ENCODE results near the gene PSME1.
A peak's percentile ranks its signal among the peaks of the same experiment; 100 is the strongest.

PSME1 gene

DNA sequence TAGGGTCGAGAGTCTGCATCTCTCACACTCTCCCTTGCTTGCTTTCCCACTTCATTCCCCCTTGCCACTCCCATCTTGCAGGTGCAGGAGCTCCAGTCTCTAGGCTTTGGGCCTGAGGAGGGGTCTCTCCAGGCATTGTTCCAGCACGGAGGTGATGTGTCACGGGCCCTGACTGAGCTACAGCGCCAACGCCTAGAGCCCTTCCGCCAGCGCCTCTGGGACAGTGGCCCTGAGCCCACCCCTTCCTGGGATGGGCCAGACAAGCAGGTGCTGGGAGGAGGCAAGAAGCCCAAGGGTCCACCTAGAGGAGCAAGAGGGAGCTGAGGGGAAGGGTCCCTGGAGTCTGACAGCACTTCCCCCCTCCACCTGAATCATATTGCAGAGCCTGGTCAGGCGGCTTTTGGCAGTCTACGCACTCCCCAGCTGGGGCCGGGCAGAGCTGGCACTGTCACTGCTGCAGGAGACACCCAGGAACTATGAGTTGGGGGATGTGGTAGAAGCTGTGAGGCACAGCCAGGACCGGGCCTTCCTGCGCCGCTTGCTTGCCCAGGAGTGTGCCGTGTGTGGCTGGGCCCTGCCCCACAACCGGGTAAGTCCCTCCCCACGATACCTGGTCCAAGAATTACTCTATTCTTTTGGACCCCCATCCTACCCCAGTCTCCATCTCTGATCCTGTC lies 15.5 kb downstream of the PSME1 start:
- no peak for TF ChIP-seq POLR2A (IDR thresholded peaks at IDR 0.05; ENCODE audit: low read depth, low read length)
- FAIRE-seq (no peak), DNase-seq (ENCODE audit: insufficient read length, low spot score) (no peak)

- no peak for TF ChIP-seq POLR2A (IDR thresholded peaks at IDR 0.05; ENCODE audit: low read depth, low read length)
- DNase-seq (ENCODE audit: insufficient read length, low spot score) (no peak), FAIRE-seq (no peak)
These were observed 19.1 kb downstream of the PSME1 start for GRCh38 chr14:24155100-24155499.

- no peak for FAIRE-seq
- no peak for DNase-seq (ENCODE audit: insufficient read length, low spot score)
- TF ChIP-seq POLR2A (IDR thresholded peaks at IDR 0.05; ENCODE audit: low read depth, low read length) = no peak
These were observed 20.8 kb downstream of the PSME1 start for GRCh38 chr14:24156840-24157239.

DNA sequence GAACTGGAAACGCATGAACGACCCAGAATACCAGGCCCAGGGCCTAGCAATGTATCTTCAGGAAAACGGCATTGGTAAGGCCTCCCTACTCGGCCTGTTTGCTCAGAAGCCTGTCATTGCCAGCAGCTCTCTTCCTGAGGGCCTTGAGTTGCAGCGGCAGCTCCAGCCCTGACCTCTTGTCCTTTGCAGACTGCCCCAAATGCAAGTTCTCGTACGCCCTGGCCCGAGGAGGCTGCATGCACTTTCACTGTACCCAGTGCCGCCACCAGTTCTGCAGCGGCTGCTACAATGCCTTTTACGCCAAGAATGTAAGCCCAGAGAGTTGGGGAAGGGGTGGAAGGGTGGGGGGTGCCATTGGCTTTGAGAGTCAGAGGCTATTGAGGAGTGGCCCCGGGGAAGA lies 21.3 kb downstream of the PSME1 start:
- TF ChIP-seq POLR2A (IDR thresholded peaks at IDR 0.05; ENCODE audit: low read depth, low read length) = no peak
- DNase-seq (ENCODE audit: insufficient read length, low spot score) (no peak), FAIRE-seq (no peak)

- no peak for DNase-seq (ENCODE audit: insufficient read length, low spot score)
- no peak for TF ChIP-seq POLR2A (IDR thresholded peaks at IDR 0.05; ENCODE audit: low read depth, low read length)
- FAIRE-seq = no peak
These were observed 23.9 kb downstream of the PSME1 start for GRCh38 chr14:24159777-24160498.

DNA sequence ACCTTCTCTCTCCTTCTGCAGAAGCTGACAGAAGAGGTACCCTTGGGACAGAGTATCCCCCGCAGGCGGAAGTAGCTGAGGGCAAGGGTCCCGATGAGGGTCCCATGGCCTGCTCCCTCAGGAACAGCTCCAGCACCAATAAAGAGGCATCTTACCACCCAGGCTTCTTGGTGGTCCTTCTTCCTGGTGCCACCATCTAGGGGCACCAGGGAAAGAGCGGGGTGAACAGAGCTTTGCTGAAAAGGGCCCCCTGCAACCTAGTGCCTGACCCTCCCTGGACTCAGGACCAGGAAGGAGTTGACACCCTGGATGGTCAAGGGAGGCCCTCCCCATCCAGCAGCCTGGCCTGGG lies 24.5 kb downstream of the PSME1 start:
- TF ChIP-seq POLR2A (IDR thresholded peaks at IDR 0.05; ENCODE audit: low read depth, low read length) = no peak
- FAIRE-seq (no peak), DNase-seq (ENCODE audit: insufficient read length, low spot score) (no peak)

DNA sequence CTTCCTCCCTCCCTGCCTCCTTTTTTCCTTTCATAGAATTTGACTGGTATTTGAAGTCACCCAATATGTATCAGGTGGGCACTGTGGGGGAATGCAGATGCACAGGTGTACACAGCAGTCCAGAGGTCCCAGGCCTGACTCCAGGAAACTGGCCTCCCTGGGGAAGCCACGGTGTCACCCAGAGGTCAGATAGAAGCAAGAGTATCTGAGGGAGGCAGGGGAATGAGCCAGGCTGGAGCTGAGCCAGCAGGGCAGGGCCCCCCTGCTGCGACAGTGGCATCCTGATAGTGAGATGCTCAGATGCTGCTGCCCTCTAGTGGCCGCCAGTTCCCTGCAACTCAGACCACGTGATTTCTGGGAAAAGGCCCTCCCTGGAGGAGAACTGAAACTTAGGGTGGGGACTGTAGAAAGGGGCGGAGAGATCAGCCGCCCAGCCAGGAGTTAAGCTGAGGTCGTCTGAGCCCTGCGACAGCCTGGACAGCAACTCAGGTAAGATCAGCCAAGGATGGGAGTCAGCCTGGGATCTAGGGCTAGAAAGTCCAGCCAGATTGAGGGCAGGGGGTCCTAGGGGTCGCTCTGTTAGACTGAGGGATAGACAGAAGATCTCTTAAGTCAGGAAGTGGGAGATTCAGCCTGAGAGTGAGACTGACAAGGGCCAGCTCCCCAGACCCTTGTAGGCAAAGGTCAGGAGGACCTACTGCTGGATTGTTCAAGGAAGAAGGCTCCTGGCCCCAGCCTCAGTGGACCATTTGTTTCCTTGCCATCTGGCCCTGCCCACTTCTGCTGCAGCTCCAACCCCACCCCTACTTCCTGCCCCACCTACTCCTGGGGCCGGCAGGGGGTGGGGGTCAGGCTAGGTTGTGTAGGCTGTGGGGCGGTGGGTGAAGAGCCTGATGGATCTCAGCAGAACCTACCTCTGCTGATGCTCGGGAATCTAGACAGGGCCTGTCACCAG lies 25.1 kb downstream of the PSME1 start, which contains the start of gene IRF9:
Gene IRF9 (plus strand): TSS at position 416 of the 955 bp plus-strand sequence. CDS start 880 bp downstream, outside the sequence.
- peak; percentile 78 for FAIRE-seq
- DNase-seq (ENCODE audit: insufficient read length, low spot score) = peak; percentile 84
- TF ChIP-seq POLR2A (IDR thresholded peaks at IDR 0.05; ENCODE audit: low read depth, low read length) = peak; percentile 48; the same call in 1 of the 2 replicates

- TF ChIP-seq POLR2A (IDR thresholded peaks at IDR 0.05; ENCODE audit: low read depth, low read length) = no peak
- FAIRE-seq = no peak
These were observed 26.1 kb downstream of the PSME1 start for GRCh38 chr14:24162093-24162492.

GRCh38 chr14:24164518-24164991 lies 28.6 kb downstream of the PSME1 start:
- FAIRE-seq (no peak), DNase-seq (ENCODE audit: insufficient read length, low spot score) (no peak)
- TF ChIP-seq POLR2A (IDR thresholded peaks at IDR 0.05; ENCODE audit: low read depth, low read length) = no peak

More at GRCh38 chr14:24162093-24162492, 26.1 kb downstream of the PSME1 start:
- no peak for DNase-seq (ENCODE audit: insufficient read length, low spot score)

DNA sequence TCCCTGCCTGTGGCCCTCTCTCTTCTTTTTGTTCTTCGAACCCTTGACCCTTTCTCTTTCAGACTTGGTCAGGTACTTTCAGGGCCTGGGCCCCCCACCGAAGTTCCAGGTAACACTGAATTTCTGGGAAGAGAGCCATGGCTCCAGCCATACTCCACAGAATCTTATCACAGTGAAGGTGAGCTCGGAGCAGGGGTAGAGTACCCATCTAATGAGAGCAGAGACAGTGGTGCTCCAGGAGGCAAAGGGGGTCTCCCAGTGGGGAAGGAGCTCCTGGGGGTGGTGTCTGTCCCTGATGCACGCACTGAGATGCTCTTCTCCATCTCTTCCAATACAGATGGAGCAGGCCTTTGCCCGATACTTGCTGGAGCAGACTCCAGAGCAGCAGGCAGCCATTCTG lies 29.8 kb downstream of the PSME1 start:
- no peak for TF ChIP-seq POLR2A (IDR thresholded peaks at IDR 0.05; ENCODE audit: low read depth, low read length)
- DNase-seq (ENCODE audit: insufficient read length, low spot score) (no peak), FAIRE-seq (no peak)

- no peak for FAIRE-seq
- TF ChIP-seq POLR2A (IDR thresholded peaks at IDR 0.05; ENCODE audit: low read depth, low read length) = no peak
- DNase-seq (ENCODE audit: insufficient read length, low spot score) = no peak
These were observed 31.6 kb downstream of the PSME1 start for GRCh38 chr14:24167469-24168114.

- FAIRE-seq = no peak
- DNase-seq (ENCODE audit: insufficient read length, low spot score) = no peak
- TF ChIP-seq POLR2A (IDR thresholded peaks at IDR 0.05; ENCODE audit: low read depth, low read length) = no peak
These were observed 35.6 kb downstream of the PSME1 start, which contains the start of gene REC8 for GRCh38 chr14:24171422-24172260. TSS of gene REC8 (plus strand) at chr14:24172080. CDS start at chr14:24172553, 473 bp downstream.

All from H54 (cell line).